ENCODE measurements around the gene C1orf116.

The C1orf116 gene

DNA sequence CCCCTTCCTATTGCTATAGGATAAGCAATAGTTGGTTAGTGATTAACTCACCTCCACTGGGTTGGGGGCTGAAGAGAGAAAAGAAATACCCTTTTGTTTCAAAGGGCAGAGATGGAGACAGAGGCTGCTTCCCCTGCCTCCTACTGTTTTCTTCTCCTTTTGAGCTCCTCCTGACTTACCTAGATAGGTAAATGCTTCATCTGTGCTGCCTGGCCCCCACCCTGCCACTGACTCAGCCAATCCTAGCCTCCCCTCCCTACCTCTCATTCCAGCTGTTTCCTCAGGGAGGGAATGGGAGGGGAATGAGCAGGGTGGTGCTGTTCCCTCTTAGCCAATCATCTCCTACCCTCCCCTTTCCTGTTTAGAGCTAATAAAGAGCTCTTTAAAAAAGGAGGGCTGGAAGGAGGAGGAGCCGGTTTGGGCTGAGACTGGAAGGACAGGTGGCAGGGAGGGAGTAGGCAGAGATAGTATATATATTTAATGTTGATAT, at the start of gene C1orf116:
Gene C1orf116 (minus strand): TSS at position 229 of the 490 bp plus-strand sequence. CDS start 5,158 bp downstream, outside the sequence.
- DNase-seq, result no peak

DNA sequence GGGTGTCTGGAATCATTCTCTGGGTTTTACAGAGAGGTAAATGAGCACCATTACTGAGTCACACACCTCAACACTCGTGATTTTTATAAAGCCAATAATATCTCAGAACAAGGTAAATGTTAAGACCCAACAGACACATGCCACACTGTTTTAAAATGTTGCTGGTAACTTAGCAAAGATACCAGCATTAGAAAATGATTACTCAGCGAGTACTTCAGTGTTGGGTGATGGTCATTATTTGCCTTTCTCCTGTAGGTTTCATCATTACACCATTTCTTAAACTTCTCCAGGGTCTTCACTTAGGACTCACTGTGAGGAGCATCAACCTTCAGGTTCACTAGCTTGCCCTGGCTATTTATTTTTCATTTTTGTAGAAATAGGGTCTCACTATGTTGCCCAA, 49.2 kb upstream of the C1orf116 start:
- DNase-seq, result no peak

DNA sequence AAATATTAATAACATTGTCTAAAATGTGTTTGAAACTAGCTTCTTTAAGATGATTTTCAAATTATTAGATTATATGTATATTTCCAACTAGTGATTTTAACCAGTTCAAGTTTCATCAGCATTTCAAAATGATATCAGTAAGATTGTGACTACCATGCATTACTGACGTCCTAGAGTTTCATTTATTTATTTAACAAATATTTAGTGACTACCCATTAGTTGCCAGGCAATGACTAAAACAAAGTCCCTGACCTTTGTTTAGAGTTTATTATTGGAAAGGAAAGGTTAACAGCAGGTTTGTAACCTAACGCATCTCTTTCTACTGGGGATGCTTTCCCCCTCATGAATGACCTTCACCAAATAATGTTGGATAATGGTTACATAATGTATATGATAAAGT, 48.5 kb upstream of the C1orf116 start:
- DNase-seq, result no peak

DNA sequence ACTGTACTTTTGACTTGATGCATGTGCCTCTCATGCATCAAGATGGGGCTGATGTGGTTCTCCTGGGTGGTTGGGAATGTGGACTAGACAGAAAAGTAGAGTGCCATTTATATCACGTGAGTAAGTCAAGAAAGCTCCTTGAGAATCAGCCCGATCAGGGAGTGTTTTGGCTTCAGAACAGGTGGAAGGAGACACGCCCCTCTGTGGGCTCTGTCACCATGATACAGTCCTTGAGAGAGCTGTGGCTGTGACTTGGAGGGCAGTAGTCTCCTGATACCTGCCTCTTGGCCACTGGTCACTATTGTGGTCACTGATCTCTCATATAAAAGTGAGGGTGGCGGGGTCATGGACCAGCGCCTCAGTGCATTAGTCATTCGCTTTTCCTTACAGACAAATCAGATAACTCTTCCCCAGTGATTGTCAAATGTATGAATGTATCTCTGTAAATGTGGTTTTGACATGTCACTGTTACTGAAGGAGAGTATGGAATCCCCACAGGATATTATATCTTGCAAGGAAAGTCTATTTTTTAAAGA, 47.2 kb upstream of the C1orf116 start:
- no peak for DNase-seq

DNA sequence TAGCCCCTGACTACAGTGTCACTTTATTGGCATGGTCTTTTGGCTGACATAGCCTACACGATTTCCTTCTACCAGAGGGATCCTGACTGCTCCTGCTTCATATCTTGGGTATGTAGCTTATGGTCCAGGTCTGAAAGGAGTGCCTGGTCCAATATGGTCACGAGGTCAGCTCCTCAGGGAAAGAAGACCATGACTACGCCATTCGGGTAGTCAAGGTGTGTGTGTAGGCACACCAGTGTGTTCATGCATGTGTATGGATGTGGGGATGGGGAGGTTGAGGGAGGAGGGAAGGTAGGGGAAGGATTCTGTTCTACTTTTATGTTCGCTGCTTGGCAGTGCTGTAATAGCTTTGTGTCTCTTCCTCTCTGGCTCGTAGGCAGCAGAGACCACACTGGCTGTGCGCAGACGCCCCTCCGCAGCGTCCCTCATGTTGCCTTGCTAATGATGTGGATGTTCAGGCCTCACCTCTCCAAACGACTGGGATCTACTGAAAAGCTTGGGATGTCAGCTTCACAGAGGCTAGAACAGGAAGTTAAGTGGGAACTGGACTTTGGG, 46.1 kb upstream of the C1orf116 start:
- DNase-seq, result no peak

DNA sequence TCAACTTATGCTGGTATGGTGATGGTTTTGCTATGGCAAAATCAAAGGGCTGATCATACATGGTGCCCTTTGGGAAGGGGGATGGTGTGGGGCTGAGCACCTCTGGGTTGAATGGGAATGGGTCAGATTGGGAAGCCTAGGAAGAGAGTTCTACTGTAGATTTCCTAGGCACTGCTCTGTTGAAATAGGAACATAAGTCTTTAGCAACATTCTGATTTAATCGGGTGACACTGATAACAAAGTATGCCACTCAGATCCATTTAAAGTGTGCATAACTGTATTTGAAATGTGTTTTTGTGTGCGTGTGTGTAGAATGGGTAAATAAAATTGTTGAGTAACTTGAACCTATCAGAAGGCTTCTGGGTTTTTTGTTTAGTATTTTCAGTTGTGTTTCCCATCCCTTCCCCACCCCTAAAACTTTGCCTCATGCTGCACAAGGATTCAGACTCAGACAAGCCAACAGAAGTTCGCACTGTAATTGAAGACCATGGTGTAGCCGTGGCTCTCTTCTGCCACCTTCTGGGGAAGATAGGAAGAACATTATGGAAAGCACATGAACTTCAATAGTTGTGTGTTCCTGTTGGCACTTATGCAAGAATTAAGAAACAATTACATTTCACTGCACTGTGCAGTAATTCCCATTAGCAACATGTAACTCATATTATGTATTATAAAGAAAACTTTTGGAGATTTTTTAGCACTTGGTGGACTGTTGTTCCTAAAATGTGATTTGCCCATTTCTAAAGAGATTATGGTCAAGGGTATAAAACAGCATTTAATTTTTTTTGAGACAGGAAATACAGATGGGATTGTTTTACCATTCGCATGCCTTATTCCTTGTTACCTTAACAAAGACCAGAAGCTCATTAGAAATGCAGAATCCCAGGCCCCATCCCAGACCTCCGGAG, 45.2 kb upstream of the C1orf116 start:
- DNase-seq, result peak; percentile 31

DNA sequence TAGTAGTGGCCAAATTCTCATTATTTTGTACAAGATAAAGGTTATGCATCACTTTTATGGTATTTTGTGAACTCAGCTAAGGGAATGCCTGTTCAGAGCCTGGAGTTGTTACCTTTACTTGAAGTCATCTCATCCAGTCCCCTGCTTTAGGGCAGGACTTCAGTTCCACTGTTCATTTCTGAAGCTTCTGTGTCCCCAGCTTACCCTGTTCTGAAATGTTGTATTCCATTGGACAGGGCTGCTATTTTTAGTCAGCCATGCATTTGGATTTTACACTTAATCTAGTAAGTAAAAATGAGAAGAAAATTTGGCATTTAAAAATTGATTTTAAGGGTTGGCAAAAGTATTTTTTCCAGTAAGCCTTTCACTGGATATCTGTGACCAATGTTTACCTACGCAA, 44.5 kb upstream of the C1orf116 start:
- no peak for DNase-seq

DNA sequence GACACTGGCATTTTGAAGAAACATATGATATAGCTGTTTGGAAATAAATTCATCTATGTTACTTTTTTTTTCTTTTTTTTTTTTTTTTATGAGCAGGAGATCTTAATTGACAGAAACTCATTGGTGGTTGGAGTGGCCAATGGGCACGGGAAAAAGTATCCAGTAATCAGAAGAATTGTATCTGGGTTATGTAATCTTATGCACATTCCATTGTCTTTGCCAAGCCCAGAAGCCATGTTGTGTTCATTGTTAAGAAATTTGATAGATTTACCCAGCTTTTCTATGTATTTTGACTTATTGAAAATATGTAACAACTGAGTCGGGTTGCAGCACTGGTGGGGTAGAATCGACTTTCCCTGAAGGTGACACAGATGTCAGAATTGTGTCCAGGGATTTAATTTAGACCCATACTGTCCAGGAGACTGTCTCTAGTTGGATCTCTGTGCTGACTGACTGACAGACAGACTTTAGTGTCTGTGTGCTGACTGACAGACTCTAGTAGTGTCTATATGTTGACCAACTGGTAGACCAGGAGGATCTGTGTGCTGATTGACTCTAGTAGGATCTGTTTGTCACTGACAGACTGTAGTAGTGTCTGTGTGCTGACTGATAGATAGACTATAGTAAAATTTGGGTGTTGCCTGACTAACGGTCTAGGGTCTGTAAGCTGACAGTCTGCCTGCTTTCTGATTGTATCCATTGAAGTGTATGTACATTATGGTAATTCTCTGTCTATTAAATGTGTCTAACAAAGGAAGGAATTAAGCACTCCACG, 43.8 kb upstream of the C1orf116 start:
- no peak for DNase-seq

DNA sequence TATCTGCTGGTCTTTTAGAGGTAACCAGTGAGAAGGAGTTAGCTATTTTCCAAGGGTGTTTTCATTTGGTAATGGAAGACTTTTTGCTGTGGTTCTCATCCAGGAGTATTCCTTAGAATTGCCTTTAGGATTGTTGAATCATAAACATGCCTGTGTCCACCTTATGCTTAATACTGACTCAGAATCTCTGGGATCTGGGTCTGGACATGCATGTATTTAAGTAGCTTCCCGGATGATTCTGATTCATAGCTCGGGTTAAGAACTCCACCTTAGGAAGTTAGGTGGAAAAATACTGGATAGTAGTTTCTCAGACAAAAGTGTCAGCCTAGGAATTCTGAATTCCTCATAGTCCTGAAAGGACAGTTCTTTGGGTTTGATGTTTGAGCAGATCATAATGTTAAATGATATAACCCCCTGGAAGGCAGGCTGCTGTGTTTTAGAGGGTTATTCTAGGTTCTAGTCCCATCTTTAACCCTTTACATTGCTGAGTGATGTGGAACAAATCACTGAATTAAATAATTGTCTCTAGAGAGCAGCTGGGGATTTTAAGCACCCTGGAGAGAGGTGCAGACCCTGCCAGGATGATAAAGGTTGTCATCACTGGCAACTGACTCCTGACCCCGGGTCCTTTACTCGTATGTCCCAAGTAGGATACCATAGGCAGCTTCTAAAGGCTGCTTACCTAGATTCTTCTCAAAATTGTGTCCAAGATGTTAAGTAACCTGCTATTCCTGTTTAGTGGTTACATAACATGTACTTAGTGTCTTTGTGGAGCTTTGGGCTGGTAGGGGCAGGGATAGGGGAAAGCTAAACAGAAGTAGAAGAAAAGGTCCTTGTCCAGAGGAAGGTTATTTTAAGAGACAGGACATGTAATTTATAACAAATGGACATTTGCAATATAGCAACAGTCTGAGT, 41.6 kb upstream of the C1orf116 start:
- no peak for DNase-seq

DNA sequence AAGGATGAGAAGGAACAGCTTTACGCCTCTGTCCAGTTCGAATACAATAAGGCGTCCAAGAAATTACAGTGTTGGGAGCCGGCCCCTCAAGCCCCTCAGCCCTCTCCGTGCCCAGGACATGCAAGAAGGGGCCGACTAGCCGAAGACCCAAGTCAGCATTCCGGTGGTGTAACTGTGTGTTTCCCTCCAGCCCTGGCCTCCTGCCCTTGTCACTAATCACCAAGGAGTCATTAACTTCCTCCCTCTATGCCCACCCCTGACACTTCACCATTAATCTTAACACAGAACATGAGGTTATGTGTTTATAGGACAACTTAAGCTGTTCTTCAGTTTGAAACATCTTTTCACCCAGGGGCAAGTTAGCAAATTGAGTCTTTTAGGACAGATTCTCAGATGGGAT, 39.7 kb upstream of the C1orf116 start:
- DNase-seq, result no peak

DNA sequence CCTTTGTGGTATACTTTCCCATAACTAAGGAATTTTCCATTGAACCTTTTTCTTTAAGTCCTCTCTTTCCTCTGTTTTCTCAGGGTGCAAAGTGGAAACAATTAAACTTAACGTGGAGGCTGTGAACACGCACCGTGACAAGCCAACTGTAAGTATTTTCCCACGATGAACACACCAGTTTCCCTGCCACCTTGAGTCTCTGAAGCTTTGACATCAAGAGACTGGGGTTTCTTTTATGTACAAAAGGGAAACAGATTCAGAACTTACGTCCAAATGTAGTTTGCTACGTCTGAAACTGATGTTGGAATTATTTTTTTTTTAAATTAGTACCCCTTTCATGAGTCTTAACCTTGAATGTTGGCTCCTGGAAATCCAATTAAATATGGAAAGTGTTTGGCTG, 38.9 kb upstream of the C1orf116 start:
- no peak for DNase-seq

DNA sequence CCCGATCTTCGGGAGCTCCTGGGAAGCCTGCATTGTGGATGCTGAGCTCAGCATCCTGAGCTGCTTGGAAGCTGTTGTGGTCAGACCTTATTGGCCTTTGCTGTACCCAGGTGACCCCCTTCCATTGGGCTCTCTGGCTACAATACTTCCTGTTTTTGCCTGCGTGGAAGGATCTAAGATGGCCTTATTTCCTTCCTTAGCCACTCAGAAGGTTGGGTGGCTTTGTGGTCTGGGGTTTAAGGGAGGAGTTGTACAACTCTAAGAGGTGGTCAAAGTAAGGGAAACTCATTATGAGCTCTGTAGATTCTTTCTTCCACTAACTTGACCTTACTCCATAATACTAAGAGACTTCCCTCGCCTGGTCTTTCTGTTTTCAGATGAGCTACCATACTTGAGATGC, 38.3 kb upstream of the C1orf116 start:
- DNase-seq, result peak; percentile 20

DNA sequence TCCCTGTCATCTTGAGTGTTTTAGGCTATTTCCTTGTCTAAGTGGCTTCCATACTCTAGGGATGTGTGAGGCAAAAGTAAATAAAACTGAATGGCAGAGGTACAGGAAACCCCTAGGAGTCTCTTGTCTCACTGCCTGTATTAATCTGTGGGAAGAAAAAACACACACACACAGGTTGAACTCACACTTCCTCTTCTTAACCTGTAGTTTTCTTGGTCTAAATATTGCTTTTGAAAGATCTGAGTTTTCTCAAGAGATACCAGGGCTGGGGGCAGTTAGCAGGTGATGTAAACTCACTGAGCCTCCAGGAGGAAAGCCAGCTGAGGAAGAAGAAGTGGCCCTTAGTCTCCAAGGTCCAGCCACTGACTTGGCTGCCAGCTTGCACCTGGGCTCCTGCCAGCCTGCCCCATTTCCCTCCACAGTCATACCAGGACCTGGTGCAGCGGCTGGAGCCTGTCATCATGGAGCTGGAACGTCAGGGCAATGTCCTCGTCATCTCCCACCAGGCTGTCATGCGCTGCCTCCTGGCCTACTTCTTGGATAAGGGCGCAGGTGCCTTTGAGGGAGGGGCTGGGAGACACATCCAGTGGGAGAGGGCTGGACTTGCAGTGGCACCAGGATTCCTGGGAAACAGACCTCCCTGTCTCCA, 37.4 kb upstream of the C1orf116 start:
- no peak for DNase-seq

DNA sequence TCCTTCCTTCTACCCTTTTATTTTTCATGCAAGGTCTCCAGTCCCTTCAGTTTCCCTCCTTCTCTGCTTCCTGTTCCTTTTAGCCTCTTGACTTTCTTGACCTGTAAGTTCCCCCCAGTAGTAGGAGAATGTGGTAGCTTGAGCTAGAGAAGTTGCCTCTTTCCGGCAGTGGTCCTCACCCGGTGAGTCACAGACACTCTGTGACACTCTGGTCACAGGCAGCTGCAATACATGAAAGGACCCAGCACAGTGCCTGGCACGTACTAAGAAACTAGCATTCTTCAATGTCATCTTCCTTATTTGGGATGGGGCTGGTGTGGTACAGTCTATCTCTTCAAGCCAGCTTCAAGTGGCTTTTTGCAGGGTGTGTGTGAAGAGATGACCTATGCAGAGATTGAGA, 36.5 kb upstream of the C1orf116 start:
- no peak for DNase-seq

DNA sequence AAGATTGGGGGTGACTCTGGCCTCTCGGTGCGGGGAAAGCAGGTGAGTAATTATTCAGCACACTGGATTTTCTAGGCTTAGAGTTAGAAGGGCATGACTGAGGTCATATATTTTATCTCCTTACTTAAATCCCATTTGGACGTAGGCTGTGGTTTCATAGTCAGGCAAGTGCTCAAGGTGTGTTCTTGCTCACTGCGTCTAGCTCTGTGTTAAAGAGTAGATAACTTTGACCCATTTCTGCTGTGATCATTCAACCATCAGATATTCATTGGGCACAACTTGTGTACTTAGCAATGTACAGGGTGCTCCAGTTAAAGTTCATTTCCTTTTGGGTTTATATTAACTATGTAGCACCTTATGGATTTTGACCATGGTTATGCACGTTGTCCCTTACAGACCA, 35.1 kb upstream of the C1orf116 start:
- DNase-seq, result no peak

DNA sequence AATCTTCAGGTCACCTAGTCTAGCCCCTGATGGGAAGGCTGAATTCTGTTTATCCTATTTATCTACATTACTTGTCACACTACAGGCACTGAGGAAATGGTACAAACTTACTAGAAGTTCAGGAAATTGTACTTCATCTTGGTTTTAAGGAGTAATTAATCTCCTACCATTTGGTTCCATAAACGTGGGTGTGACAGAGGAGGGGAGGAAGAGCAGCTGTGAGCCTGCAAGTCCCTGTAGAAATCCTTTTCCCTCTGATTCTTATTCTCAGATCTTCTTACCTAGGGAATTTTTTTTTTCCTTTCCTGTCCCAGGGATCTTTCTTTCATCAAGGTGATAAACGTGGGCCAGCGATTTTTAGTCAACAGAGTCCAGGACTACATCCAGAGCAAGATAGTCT, 34.6 kb upstream of the C1orf116 start:
- DNase-seq, result no peak

DNA sequence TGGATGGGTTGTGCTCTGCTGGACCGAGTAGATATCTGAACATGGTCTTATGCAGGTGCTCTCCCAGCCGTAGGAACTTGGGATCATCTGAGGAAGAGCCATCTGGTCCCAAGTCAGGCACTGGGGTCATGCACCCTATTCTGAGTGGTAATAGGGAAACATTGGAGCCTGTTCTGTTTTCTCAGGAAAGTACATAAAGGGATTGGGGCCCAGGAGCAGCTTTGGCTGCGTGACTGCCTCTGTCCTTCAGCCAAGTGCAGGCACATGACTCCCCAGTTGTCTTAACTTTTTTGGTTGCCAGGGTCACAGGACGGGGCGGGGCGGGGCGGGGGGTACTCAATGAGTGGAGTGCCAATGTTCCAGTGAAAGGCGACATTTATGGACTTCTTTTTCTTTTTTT, 32.0 kb upstream of the C1orf116 start:
- no peak for DNase-seq

DNA sequence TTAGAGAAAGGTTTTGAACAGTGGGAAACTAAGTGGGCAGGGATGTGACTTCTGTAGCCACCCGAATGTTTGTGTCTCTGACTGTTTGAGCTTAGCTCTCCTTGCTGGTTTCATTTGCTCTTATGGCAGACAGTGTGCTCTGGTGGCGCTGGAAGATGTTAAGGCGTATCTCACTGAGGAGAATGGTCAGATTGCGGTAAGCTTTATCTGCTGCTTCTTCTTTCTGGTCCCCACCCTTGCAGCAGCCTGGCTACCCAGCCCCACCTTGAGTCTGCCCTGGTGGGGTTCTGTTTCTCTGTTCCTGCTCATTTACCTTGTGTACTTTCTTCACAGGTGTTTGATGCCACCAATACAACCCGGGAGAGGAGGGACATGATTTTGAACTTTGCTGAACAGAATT, 30.5 kb upstream of the C1orf116 start:
- DNase-seq, result no peak

DNA sequence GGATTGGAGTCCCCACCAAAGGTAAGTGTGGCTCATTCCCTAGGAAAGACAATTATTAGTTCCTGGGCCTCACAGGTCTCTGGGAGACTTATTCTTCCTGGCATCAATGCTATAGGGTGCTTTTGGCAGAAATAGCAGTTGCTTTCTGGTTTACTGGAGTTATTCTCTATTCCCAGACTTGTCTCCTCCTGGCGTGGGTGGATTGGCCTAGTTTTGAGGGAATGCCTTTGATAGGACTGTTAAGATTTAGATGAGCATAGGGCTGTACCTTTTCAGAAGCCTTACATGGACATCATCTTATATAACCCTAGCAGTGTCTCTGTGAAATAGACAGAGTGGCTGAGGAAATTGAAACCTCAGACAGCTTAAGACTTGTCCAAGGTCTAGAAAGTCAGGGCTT, 29.5 kb upstream of the C1orf116 start:
- DNase-seq, result no peak

DNA sequence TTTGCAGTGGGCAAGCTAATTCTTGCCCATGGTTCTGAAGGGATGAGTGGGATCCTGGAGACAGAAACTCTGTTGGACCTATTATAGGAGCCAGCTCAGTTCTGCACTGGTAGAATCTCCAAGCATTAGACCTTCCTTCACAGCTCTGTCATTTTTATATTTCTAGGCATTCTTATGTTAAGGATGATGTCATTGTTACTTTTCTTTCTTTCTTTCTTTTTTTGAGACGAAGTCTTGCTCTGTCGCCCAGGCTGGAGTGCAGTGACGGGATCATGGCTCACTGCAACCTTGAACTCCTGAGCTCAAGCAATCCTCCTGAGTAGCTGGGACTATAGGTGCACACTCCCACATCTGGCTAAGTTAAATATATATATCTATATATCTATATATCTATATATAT, 28.0 kb upstream of the C1orf116 start:
- DNase-seq, result no peak

DNA sequence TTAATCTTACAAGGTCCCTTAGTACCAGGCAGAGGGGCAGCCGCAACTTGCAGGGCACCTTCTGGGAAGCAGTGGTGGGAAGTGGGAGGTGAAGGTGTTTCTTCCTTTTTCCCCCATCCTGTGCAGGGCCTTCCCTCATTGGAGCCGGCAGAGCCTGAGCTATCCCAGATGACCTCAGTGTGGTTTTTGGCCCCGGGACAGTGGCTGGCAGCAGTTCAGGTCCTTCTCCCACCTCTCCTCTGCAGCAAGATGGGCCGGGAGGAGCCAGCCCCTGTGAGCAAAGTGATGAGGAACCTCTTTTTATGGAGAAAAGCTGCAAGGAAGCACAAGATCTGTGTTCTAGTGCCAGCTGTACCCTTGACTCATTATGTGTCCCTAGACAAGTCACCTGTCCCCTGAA, 27.3 kb upstream of the C1orf116 start:
- DNase-seq, result no peak

Measured in GF-D8 (cell line).